GM12873 (cell line): ENCODE results near the gene SCAMP4.

Experiments
- CTCF ChIP-seq: IDR thresholded peaks from 2 replicates; pipeline ENCODE4 v1.5.1; 2012; ENCODE audit warnings: low read depth, mild to moderate bottlenecking, moderate library complexity, low read length, control low read depth; ENCODE audit not compliant: insufficient read depth; ENCODE audit errors: missing control alignments

Gene SCAMP4

GRCh38 chr19:1950640-1951039, 45.4 kb downstream of the SCAMP4 start:
- TF ChIP-seq CTCF = no peak

DNA sequence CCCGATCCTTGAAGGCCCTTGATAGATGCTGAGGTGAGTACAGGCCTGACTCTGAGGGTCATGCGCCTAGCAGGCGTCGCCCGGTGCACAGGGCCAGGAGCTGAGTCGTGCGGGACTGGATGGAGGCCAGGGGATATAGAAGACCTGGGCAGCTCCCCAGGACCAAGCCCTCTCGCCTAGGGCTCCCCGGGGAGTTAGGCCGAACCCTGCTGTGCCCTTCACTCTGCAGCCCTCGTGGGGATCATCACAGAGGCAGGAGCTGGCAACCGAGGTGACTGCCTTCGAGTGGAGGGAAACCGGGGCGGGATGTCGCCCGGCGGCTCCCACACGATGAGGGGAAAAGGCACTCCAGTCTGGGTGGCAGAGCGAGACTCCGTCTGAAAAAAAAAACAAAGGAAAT, 47.4 kb downstream of the SCAMP4 start:
- no peak for TF ChIP-seq CTCF

DNA sequence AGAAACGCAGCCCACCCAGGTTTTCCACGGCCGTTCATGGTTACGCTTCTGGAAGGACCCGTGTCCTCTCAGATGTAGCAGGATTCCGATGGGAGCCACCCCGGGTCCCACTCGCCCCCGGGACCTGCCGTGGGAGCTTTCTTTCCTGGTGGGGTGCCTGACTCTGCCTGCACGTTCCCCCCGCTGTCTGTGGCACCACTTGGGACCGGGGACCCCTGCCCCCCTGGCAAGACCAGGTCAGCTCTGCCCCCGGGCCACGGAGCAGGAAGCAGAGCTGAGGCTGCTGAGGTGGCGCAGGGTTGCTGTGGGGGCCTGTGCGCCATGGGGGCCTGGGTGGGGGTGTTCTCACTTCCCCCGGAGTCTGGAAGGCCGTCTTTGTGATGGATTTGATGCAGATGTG, 47.8 kb downstream of the SCAMP4 start:
- no peak for TF ChIP-seq CTCF

- TF ChIP-seq CTCF = no peak
Measured at GRCh38 chr19:1953441-1954094, 48.4 kb downstream of the SCAMP4 start.

DNA sequence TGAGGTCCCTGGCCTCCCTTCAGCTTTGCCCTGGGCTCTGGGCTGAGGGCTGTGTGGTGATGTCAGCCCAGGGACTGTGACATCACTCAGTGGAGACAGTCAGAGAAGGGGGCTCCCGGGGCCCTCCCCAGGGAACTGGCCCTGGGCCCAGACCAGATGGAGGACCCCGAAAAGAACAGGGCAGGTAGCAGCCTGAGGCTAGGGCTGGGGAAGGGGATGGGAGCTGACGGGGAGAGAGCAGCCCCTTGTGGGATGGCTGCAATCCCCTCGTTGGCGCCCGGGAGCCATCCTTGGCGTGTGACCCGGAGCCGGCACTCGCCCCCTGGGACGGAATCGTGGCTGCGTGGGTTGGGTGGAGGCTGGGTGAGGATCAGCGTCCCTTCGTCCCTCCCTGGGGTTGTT, 49.3 kb downstream of the SCAMP4 start:
- TF ChIP-seq CTCF = no peak

DNA sequence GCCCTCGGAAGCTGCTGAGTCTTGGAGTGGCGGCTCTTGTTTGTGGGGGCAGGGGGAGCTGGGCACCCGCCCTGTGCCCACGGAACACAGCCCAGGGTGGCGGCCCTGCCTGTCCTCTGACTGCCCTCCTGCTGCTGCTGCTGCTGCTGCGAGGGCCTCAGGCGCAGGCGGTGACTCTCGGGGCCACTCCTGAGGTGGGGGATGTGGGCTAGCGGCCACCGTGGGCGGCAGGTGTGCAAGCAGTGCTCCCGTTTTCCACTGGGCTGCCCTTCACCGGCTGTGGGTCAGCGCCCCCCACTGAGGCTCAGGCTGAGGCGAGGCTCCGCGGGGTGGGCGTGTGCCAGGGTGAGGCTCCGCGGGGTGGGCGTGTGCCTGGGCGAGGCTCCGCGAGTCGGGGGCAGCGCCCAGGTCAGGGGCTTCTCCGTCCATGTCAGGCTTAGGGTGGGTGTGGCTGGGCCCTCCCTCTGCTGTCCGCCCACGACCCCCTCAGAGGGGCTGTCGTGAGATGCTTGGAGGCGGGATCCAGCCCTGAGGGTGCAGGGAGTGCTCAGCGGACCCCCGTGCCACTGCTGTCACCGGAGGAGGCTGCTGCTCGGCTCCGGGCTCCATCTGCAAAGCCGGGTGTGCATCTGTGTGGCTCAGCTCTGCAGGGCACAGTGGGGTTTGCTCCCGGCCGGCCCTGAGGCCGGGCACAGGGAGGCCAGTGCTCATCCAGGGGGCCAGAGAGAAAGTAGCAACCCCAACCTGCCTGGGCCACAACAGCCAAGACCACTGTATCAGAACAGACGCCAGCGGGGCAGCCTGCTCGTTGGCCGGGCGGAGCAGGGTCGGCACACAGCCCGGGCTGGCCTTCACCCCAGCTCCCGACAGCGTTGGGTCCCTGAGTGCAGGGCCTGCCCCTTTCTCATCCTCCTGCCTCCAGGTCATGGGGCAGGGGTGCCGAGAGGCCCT, 50.2 kb downstream of the SCAMP4 start:
- TF ChIP-seq CTCF = no peak

GRCh38 chr19:1956122-1956494, 50.9 kb downstream of the SCAMP4 start:
- TF ChIP-seq CTCF = no peak
